HG02571 (cell line): ENCODE measurements around the gene PRM2.

Experiments used
- ATAC-seq: cut with Tn5 transposase; IDR thresholded peaks from one replicate; pipeline ENCODE4 v1.9.1; 2021; ENCODE audit warnings: mild to moderate bottlenecking, moderate library complexity; ENCODE audit not compliant: unreplicated experiment

The PRM2 gene, protein sequence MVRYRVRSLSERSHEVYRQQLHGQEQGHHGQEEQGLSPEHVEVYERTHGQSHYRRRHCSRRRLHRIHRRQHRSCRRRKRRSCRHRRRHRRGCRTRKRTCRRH

DNA sequence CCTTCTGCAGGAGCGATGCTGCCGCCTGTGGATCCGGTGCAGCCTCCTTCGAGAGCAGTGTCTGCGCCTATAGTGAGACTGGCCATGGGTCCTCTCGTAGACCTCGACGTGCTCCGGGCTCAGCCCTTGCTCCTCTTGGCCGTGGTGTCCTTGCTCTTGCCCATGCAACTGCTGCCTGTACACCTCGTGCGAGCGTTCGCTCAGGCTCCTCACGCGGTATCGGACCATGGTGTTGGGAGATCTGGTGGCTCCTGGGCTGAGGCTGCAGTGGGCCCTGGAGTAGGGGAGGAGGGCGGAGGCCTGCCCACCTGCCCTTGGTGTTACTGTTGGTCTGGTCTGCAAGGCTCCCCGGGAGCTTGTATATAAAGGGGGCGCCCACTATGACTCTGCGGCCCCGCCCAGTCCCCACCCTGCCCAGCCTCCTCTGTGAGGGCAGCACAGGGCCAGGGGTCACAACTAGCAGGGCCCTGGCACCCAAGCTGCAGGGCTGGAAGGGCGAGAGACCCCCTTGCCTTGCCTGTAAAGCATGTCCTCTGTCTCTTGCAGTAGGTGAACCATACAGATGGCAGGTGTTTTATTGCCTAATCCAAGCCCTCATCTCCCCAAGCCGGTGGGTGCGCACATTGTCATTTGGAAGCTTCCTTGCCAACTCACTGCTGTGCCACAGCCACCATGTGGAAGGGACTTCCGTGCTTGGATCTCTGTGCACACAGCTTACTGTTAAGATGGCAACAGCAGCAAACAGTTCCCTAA lies at the start of gene PRM2:
Gene PRM2 (minus strand): TSS at position 338 of the 753 bp plus-strand sequence. CDS start 110 bp downstream, at position 228.
- no peak for ATAC-seq

DNA sequence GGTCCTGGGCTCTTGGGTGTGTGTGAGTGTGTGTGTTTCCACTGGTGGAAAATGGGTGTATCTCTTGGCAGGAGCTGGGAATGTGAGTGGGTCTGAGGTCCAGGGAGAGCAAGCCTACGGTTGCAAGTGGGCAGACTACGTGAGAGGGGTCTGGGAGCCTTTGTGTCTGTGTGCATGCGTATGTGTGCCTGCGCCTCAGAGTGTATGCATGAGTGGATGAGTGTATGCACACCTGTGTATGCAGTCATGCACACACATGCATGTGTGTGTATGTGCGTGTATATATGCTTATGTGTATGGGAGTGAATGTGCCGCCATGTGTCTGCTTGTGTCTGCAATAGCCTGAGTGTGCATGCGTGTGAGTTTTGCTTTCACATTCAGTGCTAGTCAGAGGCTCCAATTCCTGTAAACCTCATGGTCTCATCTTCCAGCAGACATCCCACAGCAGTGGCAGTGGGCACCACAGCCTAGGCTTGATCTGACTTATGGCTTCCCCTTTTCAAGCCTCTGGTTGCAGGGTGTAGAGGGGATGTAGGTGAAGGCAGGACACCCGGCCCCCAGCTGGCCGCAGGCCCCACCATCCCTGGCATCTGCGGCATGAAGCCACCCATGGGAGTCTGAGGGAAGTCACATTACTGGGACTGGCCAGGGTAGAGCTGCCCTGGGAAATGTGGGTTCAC lies 49.3 kb upstream of the PRM2 start:
- no peak for ATAC-seq

DNA sequence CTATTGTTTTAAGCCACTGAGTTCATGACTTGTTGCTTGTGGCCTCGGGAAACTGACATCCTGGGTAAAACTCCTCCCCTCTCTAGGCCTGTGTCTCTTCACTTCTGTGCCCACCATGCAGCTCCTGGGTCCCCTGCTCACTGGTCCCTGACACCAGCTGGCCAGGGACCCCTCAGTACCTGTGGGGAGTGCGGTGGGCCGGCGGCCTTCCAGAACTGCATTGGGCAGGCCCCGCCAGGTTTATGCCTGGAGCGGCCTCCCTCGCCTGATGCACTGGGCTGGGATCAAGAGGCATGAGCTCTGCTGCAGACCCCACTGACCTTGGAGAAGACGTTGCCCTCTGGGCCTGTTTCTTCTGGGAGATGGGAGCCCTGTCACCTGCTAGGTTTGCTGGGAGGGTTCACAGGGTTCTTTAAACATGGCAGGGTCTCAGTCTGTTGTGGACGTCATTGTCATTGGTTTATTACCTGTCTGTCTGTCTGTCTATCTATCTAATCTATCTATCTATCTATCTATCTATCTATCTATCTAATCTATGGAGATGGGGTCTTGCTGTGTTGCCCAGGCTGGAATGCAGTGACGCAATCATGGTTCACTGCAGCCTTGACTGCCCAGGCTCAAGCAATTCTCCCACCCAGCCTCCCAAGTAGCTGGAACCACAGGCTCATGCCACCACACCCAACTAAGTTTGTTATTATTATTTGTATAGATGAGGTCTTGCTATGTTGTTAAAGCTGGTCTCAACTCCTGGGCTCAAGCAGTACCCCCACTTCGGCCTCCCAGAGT lies 47.5 kb upstream of the PRM2 start:
- no peak for ATAC-seq

DNA sequence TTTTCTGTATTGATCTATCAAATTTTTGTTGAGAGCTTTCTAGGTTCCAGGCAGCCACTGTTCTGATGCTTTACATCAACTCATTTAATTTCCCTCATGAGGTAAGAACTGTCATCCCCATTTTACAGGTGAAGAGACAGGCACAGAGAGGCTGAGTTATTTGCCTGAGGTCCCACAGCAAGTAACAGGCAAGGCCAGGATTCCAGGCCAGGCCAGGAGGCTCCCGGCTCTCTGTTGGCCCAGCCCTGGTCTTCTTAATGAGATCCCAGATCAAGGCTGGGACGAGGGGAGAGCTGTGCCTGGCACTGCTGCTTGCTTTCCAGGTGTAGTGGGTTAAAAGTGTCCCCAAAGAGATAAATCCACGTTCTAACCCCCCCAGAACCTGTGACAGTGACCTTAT lies 46.5 kb upstream of the PRM2 start:
- ATAC-seq, result no peak

DNA sequence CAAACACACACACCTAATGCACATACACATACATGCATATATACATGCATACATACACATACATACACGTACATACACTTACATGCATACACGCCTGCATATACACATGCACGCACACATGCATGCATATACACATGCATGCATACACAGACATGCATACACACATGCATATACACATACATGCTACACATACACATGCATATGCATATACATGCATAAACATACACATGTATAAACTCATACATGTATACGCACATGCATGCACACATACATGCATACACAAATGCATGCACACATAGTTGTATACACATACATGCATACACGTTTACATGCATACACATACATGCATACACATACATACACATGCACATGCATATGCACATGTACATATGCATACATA lies 45.4 kb upstream of the PRM2 start:
- ATAC-seq, result no peak

DNA sequence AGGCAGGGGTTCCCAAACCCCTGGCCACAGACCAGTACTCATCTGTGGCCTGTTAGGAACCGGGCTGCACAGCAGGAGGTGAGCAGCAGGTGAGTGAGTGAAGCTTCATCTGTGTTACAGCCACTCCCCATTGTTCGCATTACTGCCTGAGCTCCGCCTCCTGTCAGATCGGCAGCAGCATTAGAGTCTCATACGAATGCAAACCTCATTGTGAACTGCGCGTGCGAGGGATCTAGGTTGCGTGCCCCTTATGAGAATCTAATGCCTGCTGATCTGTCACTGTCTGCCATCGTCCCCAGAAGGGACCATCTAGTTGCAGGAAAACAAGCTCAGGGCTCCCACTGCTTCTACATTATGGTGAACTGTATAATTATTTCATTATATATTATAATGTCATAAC lies 43.9 kb upstream of the PRM2 start:
- ATAC-seq, result no peak

DNA sequence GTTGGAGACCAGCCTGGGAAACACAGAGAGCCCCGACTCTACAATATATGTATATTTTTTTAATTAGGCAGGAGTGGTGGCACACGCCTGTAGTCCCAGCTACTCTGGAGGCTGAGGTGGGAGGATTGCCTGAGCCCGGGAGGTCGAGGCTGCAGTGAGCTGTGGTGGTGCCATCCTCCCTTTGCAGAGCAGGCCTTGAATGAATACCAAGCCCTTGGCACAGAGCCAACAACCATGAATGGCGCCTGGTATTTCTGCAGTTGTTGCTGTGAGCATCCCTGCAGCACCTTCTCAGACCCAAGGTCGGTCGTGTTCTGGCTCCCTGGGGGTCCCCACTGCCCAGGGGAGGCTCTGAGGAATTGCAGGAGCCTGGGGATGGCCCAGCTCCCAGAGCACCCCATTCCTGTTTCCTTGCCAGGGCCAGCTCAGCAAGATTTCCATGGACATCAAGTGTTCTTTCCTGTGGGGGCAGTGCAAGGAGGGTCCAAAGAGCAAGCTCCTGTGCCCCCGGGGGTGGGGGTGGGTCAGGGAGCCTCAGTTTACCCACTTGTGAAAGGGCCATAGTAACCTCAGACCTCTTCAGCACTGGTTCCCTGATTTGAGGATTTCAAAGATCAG lies 43.4 kb upstream of the PRM2 start:
- no peak for ATAC-seq

DNA sequence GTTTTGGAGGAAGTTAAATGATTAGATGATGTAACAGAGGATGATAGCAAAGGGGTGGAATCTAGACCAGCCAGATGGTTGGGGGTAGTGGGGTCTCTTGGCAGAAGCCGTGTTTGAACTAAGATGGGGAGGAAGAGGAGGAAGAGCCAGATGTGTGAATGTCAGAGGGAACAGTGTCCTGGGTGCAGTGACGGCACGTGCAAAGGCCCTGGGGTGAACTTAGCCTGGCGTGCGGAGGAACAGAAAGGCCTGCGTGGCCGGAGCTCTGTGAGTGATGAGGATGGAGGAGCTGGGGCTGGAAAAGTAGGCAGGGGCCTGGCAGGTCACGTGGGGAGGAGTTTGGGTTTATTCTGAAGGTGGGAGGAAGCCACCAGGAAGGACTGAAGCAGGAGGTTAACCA lies 42.5 kb upstream of the PRM2 start:
- no peak for ATAC-seq

DNA sequence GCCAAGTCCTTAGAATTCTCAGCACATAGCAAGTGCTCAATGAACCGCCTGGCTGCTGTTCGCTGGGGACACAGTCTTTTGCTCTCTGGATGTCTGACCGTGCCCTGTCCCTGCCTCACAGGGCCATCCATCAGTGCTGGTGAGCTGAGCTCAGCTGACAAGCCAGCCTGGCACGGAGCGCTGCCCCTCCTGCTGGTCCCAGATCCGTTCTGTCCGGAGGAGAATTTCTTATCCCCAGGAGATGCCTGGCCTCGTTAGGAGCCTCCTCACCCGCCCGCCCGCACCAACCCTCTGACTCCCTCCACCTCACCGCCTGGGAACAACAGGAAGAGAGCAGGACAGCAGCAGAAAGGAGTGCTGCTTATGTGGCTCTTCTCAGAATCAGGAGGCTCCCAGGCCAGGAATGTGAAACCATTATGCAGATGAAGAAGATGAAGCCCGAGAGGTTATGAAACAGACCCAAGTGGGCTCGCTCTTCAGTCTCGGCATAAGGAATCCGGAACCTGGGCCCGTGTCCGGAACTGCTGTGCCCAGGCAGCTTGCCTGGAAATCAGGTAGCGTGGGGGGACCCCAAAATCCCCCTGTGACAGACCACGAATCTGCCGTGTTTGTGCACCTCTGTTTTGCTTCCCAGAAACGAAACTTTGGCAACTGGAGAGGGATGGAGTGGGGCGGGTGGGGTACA lies 40.2 kb upstream of the PRM2 start:
- no peak for ATAC-seq

DNA sequence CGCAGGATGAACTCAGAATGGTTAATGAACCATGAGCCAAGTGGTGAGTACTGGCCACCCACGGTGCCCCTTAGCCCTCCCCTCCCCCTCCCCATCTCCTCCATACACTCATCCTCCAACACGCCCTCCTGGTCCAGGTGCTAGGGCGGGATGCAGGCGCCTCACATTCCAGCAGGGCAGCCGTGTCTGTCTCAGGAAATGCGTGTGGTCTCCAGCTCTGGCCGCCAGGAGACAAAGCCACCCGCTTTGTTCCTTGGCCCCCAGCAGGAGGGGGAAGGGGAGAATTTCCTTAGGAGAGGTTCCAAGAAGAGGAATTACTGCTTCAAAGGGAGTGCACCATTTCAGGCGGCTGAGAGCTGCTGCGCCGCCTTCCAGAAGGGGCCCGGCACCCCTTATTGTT lies 39.2 kb upstream of the PRM2 start:
- no peak for ATAC-seq

DNA sequence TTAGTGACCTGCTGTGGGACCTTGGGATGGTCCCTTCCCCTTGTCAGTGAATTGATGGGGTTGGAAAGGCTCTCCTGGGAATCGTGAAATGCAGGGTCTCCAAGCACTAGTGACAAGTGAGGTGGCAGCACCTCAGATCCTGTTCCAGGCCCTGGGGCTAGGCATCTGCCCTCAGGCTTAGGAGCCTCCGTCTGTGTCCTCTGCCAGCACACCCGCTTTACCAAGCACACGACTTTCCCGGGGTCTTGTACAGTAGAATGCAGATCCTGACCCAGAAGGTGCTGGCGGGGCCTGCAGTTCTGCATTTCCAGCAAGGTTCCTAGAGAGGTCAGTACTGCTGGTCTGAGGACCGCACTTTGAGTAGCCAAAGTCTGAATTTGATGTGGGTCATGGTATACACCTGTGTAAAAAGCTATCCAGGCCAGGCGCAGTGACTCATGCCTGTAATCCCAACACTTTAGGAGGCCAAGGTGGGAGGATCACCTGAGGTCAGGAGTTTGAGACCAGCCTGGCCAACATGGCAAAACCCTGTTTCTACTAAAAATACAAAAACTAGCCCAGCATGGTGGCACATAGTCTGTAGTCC lies 38.1 kb upstream of the PRM2 start:
- ATAC-seq, result no peak

DNA sequence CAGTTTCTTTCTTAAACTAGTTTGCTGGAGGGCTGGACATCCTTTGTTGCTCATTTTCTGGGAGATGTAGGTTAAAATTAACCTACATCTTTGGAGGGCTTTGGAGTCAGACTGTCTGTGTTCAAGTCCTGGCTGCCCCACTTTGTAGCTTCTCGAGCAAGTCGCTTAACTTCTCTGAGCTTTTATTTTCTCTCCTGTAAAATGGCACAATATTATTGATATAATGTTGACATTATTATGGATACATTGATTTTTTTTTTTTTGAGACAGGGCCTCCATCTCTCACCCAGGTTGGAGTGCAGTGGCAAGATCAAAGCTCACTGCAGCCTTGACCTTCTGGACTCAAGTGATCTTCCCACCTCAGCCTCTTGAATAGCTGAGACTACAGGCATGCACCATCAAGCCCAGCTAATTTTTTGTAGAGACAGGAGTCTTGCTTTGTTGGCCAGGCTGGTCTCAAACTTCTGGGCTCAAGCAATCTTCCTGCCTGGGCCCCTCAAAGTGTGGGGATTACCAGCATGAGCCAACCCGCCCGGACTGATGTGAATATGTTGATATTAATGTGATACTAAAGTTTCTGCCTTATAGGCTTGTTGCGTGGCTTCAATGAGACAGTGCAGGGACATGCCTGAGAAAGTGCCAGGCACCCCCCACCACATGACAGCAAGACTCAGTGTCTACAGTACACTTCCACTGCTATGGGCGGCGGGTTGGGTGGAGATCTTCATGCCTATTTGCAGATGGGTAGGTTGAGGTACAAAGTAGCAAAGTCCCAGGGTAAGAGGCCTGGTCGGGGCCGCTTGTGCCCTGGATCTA lies 37.4 kb upstream of the PRM2 start:
- no peak for ATAC-seq

DNA sequence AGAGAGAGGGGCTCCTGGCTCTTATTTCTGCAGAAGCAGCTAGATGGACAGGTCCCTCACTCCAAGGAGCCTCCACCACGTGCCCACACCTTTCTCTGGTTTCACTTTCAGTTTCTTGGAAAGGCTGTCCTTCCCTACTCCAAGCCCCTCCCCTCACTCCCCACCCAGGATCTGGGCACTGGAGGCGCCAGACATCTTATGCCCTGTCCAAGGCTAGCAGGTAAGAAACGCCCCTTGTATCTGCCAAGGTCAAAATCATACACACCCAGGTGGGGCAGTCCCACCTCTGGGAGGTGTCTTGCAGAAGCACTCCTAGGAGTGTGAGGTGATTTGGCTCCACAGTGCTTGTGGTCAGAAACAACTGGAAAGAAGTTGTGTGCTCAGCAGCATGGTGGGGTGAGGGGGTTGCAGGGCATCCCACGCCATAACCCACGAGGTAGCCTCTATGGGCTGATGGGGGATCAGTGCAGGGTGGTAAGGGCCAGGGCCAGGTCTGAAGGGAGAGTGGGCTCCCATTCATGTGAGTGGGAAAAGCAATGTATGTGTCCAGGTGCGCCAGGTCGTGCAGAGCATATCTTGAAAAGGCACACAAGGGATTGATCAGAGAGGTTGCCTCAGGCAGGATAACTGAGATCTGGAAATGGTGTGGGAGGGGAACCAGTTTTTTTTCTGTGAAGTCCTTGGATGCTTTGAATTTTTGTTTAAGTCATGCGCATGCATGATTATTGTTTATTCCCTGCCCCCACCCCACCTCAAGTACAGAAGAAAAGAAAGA lies 36.6 kb upstream of the PRM2 start:
- ATAC-seq, result no peak

DNA sequence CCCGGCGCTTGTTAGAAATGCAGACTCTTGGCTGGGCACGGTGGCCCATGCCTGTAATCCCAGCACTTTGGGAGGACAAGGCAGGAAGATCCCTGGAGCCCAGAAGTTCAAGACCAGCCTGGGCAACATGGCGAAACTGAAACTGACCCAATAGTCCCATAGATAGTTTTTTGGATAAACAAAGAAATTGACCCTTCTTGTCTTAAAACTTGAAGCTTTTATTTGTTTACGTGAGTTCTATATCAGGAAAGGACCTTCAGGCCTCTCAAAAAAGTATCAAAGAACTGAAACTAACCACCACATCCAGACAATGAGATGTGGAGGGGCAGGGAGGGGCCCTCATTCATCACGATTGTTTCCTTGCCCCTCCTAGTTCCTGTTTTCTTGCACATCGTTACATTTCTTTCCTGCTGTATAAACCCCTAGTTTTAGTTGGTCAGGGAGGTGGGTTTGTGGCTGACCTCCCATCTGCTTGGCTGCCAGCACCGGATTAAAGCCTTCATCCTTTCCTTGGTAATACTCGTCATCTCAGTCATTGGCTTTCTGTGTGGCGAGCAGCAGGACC lies 34.8 kb upstream of the PRM2 start:
- peak; percentile 39 for ATAC-seq

DNA sequence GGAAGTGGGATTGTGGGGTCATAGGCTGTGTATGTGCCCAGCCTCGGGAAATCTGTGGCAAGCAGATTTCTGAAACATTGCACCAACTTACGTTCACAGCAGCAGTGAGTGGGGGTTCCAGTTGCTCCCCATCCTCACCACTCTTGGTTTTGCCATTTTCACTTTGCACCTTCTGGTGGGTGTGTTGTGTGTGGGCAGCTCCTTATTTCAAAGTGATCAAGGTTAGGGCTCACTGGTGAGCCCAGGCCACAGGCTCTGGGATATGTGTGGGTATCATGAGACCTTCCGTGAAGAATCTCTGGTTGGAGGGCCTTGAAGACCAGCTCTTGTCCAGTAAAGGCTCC lies 34.3 kb upstream of the PRM2 start:
- ATAC-seq, result no peak

DNA sequence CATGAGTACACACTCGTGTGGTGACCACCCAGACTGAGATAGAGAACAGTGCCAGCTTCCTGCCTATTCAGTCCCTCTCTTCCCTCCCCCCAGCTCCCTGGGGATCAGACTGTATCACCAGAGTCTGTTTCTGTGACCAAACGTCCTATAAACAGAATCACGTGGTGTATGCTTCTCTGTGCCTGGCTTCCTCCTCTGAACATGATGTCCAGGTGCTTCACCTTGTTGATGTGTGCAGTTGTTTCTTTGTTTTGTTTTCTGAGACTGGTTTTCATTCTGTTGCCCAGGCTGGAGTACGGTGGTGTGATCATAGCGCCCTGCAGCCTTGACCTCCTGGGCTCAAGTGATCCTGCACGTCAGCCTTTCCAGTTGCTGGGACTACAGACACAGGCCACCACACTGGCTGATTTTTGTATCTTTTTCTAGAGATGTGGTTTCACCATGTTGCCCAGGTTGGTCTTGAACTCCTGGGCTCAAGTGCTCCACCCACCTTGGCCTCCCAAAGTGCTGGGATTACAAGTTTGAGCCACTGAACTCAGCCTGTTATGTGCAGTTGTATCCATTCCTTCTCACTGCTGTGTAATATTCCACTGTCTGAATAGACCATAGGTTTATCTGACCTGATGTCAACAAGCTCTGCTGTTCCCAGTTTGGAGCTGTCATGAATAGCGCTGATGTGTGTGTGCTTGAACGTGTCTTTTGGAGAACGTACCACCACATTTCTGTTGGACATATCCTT lies 33.8 kb upstream of the PRM2 start:
- peak; percentile 46 for ATAC-seq

DNA sequence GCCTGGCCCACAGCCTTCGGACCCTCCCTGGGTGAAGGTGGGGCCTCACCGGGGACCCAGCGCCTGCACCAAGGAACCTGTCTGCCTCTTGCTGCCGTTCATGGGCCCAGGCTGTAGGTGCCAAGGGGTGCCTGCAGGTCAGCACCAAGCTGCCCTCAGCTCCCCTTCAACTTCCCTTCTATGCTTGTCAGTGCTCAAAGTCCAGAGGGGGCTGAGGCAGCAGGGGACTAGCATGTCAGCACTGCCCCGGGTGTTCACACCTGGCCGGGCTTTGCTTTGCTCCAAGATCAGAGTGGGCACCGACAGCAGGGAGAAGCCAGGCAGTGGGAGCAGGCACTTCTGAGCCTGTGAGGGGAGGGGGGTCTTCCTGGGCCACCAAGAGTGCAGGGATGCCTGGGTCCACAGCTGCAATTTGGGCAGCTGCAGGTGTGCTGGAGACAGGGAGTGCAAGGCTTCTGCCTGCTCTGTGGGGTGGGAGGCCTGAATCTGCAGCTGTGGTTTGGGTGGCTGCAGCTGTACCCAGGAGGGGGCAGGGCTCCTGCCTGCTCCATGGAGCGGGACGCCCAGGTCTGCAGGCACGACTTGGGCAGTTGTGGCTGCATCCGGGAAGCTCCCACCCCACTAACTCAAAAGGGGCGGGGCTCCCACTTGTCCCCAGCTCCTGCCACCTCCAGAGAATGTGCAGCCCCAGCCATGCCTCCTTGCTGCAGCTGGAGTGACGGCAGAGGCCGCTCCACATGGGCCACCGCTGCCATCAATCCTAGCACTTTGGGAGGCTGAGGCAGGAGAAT lies 32.4 kb upstream of the PRM2 start:
- peak; percentile 33 for ATAC-seq
